Skeletal muscle cell (primary cell): ENCODE results near the gene SLC22A4.

Experiments used
- DNase-seq: peaks from one replicate; pipeline ENCODE4 v3.0.0-alpha.2; 2010; ENCODE audit warnings: low read depth
- H3K4me3 ChIP-seq: 2 replicates; pipeline ENCODE4 v1.5.1; 2011; ENCODE audit warnings: low read depth, mild to moderate bottlenecking, control low read depth, low read length, moderate library complexity

The SLC22A4 gene

DNA sequence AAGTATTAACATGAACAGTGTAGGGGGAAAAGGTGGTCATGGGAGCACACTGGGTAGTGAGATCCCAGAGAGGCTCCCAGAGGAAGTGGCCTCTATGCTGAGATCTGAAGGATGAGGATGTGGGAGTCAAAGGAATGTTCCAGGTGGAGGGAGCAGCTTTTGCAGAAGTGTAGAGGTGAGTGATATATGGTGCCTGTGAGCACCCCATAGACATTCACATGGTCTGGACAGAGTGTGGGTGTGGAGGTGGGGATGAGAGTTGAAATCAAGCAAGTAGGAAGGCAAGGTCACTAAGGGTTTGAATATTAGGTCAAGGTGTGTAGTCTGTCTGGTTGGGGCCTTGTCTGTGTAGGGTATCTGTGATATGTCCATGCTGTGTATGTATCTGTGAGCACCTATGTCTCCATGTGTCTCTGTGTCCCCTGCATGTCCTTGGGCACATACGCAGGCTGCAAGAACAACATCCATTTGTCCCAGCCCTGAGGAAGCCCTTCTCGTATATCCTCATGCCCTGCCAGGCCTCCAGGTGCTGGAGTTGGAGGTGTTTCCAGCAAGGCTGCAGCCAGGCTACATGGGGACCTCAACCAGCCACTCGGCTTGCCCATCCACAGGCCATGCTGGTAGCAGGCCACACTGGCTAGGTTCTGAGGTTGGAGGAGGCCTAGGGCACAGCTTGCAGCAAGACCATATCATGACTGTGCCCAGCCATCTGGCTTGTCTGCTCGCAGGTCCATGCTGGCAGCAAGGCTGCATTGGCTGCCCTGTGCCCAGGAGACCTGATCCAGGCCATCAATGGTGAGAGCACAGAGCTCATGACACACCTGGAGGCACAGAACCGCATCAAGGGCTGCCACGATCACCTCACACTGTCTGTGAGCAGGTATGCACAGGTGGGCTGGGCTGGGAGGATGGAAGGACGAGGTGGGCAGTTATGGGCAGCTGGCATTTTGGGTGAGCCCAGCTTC, 32.0 kb upstream of the SLC22A4 start:
- no peak for DNase-seq
- H3K4me3 ChIP-seq = no peak overlapping the region

DNA sequence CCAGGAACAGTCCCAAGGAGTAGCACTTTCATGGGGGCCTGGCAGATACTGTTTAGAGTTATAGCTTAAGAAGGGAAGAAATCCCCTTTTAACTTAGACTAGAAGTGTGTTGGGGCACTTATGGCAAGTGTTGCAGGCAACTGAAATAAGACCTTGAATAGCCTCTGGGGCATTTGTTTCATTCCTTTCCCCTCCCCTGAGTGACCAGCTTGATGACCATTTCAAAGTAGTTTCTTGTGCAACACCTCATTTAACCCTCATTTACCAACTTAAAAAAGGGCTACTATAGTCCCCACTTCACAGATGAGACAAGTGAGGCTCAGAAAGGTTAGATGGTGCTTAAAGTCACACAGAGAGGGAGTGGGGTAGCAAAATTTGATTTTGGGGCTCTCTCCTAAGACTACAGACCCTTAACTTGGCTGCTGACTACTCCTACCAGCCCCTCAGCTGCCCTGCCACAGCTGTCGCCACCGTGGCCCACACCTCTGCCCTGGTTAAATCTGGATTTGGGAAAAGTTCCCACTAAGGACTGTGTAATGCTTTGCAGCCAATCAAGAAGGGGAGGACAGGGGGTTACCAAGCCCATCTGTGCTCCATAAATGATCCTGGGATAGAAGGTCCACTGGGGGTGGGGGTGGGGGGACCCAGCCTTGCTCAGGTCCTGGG, 31.2 kb upstream of the SLC22A4 start:
- DNase-seq = no peak
- no peak overlapping the region for H3K4me3 ChIP-seq

DNA sequence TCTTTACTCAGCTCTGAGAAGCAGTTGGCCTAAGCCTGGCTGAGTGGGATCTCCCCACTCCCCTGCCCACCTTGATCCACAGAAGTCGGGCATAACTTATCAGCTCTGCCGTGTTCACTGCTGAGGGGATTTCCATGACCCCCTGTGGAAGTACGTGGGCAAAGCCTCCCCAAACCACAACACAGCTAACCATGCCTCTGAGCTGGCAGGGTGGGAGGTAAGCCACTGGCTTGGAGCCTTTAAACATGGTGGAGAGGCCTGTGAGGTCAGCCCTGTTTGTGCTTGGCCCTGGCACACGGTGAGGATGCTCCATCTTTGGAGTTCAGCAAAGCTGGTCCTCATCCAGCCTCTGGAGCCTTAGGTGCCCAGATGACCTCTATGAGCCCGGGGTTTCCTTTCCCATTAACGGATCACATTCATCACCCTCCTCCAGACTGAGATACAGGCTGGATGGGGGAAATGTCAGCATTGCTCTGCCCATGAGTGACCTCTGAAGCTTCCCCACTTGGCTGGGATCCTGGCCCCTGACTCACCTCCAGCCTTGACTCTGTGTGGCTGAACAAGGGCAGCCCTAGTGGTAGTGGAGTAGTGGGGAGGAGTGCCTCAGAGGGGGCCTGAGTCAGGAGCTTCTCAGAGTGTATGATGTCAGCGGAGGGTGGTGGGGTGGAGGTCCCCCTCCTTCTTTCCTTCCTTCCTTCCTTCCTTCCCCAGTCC, 30.5 kb upstream of the SLC22A4 start:
- peak; percentile 66 for DNase-seq
- no peak overlapping the region for H3K4me3 ChIP-seq

DNA sequence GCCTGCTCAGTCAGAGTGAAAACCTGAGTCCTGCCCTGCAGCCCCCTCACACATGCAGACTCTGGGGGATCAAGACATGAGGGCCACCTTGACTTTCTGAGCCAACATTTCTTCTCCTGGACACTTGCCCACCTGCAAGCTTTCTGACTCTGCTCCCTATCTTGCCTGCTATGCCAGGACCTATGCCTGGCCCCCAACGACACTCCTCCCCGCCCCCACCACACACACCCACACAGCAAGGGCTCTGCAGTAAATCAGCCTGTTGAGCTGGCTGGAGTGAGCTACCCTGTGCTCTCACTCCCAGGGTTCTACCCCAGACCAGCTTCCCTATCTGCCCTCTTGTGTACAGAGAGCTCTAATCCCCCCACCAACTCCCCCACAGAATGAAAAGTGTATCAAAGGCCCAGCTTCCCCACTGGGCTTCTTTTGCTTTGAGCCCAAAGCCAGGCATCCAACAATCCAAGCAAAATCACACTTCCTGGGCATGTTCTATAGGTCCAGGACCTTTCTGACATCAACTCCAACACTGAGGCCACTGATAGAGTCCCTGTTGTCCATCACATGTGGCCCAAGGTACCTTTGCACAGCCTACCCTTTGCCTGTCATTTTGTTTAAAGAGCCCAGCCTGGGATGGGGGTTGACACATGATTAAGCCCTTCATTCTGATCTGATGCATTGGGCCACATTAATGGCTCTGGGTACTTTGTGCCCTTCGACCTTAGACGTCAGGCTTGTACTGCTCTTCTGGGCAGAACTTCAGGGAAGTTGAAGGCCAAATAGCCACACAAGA, 29.5 kb upstream of the SLC22A4 start:
- H3K4me3 ChIP-seq = no peak overlapping the region
- DNase-seq = no peak

DNA sequence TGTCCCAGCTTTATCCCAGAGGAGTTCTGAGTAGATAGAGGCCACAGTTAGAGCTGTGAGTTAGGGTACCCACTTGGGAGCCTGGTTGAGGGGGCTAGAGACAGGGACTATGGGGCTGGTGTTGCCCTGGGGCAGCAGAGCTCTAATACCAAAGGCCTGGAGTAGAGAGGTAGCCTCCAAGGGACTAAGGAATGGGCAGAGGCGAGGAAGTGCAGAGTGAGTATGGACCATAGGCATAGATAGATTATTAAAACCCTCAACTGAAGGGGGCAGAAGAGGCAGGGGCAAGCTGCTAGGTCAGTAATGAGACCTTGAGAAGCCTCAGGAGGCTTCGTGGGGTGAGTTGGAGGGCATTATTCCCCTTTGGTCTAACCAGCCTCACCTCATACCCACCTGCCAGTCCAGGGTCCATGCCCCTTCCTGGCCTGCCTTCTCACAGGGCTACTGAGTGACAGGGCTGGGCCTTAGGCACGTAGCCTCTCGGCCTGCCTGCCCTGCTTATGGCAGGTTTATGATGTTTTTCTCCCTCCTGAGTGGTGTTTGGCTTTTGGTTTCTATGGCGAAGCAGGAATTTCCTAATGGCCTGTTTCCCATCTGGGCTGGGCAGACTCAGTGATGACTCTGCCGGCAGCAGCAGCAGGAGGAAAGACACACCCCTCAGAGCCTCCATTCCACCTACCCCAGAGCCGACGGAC, 28.7 kb upstream of the SLC22A4 start:
- no peak overlapping the region for H3K4me3 ChIP-seq
- DNase-seq = peak; percentile 80

DNA sequence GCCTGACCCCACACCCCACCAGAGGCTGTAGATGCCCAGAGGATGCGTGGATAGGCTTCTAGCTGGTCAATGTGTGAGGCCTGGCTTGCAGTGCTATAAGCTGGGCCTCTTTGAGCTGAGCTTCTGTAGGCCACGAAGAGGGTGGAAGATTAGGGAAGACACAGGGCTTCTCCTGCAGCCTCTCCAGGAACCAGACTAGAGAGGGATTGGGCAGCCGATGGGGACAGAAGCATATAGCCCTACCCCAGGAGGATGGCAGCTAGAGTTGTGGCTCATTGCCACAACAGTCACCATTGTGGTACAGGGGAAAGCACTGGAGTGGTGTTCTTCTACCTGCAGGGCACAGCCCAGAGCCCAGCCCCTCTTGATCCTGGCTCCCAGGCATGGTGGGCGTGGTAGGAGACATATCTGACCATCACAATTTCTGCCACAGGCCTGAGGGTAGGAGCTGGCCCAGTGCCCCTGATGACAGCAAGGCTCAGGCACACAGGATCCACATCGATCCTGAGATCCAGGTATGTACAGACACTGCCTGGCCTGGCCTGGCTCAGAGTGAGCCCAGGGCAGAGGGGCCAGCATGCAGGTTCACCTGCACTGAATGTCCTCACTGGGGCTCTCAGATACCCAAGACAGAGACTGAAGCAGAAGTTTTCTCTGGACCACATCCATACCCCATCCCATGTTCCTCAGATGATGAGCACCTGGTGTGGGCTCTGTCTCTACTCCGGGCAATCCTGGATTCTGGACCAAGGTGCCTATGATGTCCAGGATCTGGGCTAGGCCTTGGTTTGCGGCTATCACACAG, 28.0 kb upstream of the SLC22A4 start:
- H3K4me3 ChIP-seq = no peak overlapping the region
- no peak for DNase-seq

DNA sequence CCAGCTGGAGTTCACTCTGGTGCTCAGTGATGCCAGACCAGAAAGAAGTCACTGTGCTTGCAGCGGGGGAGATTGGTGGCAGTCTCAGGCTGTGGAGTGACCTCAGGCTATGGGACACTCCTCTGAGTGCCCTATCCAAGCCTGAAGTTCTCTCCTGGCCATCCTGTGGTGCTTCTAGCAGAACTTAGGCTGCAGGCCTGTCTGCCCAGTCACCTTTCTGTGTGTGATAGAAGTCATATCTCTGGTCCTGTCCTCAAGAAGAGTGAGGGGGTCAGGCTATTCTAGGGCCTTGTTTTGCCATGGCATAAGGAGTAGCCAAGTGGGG, 27.4 kb upstream of the SLC22A4 start:
- no peak overlapping the region for H3K4me3 ChIP-seq
- DNase-seq = no peak

DNA sequence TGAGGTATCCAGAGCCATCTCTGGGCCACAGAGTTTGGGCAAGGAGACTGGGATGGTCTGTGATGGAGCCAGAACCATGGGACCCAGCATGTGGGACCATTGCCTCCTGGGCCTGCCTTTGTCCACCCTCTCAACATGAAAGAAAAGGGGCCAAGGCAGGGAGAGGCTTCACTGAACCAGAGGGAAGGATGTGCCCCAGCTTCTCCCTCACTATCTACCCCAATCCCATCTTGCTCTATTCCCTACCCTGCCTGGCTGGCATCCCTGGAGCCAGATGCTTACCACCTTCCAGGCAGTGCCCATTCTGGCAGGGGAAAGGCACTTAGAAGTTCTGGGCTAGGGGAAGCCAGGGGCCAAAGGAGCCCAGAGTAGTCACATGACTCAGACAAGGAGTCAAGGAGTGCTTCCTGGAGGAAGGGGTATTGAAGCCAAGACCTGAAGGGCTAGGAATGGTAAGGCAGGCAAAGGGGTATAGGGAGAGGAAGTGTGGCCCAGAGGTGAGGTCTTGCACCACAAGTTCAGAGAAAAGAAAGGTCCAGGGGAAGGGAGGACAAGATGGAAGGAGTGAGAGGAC, 26.9 kb upstream of the SLC22A4 start:
- H3K4me3 ChIP-seq = no peak overlapping the region
- DNase-seq = no peak

DNA sequence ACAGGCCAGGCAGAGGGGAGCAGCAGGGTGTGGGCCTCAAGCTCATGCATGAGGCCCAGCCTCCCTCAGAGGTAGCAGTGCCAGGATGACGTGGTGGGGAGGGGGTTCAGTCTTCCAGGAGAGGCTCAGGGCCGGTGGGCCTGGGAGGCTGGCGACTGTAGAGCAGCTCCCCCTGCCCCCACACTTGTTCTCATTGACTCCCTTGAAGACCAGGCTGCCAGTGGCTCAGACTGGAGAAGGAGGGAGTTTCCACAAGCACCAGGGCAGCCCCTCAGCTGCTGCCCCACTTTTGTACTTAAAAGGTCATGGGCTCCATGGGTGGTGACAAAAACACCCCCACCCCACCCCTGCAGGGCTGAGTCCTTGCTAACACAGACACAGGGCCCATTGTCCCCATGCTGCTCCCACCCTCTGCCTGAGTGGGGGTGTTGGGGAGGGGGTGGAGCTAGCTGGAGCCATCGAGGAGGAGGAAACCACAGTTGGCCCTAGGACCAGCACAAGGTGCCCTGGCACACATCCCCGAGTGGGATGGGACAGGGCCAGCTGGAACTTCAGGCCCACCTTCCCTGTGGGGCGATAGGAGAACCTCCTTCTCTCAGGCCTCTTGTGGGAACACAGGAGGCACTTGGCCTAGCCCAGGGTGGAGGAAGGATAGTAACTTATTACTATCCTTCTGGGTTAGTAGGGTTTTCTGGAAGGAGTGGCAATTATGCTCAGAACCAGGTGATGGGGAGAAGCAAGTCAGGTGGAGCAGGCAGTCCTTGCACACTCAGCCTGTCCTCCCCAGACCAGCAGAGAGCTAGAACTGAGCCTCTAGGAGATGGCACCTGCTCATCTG, 26.0 kb upstream of the SLC22A4 start:
- no peak for DNase-seq
- no peak overlapping the region for H3K4me3 ChIP-seq

DNA sequence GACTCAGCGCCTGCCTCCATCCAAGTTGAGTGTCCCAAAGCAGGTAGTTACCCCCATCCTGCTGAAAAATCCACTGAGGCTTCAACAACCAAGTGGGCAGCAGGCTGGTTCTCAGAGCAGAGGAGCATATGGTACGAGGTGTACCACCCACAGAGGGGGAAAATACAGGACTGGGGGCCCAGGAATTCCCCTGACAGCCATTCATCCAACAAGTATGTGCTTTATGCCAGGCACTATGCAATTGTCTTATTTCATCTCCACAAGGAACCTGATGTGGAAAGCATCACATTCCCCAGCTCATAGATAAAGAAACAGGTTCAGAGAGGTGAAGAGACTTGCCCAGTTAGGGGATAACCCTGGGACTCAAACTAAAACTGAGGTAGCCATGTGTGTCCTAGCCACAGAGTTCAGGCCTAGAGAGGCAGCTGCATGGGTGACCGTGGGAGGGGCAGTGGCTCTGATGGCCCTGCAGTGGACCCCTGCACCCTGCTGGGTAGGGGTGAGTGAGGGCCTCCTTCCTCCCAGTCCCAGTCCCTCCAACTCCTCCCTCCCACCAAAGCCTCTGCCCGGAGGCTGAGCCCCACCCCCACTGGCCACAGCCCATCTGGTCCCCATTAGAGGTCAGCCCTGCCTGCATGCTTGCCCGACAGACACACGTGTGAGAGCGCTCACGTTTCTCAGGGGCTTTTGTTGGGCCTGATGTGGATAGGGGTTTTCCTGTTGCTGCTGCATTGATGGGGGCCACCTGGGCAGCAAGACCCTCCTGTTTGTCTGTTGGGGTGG, 25.2 kb upstream of the SLC22A4 start:
- no peak for DNase-seq
- H3K4me3 ChIP-seq = no peak overlapping the region

DNA sequence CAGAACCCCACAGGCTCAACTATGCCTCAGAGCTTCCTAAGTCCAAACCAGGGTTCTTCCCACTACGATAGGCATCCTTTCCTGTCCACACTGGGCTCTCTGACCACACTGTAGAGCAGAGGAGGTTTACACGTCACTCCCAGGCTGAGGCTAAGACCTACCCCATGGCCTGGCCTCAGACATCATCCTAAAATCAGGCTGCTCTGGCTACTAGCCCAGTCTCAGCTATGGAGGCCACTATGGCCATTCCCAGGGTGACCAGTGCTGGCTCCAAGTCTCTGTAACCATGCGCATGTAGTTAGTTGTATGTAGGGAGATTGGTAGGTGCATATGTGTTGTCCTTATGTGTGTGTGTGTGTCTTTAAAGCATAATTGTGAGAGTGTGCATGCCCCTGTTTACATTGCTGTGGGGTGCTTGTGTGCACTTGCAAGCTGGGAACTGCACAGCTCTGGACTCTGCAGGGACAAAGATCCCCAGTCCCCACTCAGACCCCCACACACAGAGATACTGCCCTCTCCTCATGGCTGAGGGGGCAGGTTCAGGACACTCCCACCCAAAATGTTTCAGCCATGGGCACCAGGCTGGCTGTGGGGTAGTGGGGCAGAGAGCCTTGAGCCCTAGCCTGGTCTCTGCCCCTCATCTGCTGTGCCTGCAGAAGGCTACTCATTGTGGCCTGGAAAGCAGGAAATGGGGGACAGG, 24.4 kb upstream of the SLC22A4 start:
- no peak overlapping the region for H3K4me3 ChIP-seq
- no peak for DNase-seq

DNA sequence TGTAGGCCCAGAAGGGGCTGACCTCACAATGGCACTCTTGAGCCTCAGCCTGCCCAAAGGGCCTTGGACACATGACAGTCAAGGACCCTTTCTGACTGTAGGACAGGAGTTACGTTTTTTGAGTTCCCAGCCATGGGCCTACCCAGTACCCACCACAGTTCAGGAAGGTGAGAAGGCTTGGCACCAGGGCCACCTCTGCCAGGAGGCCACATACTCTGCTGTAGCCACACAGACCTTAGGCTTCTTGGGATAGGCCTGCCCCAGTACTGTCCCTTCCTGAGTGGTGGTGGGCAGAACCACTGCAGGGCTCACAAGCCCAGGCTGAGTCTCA, 23.9 kb upstream of the SLC22A4 start:
- no peak overlapping the region for H3K4me3 ChIP-seq
- DNase-seq = no peak

DNA sequence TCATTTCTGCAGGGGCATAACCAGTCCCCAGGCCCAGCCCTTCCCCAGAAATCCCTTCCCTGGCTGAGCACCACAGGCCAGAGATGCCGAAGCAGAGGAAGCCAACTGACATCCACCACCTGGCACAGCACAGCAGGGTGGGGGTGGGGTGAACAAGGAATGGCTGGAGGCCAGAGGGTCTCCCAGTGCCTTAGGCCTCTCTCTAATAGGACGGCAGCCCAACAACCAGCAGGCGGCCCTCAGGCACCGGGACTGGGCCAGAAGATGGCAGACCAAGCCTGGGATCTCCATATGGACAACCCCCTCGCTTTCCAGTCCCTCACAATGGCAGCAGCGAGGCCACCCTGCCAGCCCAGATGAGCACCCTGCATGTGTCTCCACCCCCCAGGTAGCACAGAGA, 23.5 kb upstream of the SLC22A4 start:
- DNase-seq = no peak
- H3K4me3 ChIP-seq = no peak overlapping the region

DNA sequence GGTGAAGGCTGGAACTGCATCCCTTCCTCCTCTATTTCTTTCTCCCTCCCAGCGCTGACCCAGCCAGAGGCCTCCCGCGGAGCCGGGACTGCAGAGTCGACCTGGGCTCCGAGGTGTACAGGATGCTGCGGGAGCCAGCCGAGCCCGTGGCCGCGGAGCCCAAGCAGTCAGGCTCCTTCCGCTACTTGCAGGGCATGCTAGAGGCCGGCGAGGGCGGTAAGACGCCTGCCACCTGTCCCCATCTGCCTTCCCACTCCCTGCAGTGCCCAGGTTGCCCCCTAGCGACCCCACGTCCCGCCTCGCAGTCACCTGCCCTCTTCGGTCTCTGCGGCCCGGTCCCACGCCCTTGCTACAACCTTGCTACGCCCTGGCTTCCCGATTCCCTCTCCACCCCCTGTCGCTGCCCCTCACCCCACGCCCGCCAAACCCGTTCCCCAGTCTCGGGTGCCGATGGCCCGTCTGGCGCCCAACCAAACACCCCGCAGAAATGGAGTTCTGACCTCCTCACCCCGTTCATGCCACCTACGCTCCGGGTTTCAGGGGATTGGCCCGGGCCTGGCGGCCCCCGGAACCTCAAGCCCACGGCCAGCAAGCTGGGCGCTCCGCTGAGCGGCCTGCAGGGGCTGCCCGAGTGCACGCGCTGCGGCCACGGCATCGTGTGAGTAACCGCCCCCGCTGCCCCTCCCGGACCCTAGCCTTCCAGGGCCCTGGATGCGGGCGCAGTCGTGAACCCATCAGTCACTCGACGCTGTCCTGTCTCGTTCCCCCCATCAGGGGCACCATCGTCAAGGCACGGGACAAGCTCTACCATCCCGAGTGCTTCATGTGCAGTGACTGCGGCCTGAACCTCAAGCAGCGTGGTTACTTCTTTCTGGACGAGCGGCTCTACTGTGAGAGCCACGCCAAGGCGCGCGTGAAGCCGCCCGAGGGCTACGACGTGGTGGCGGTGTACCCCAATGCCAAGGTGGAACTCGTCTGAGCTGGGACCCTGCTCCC, 22.6 kb upstream of the SLC22A4 start:
- no peak for DNase-seq

More for the DNA sequence above, 22.6 kb upstream of the SLC22A4 start:
- no peak overlapping the region for H3K4me3 ChIP-seq
